Measurements from ENCODE around the gene PLA2G4F.

PLA2G4F gene

GRCh38 chr15:42128476-42128875 is 28.0 kb downstream of the PLA2G4F start:
- TF ChIP-seq CTCF (IDR thresholded peaks at IDR 0.05) = no peak
- DNase-seq (ENCODE audit: low spot score) = no peak
- Histone ChIP-seq H3K27ac (no peak overlapping the region), H3K4me3 (no peak overlapping the region)

GRCh38 chr15:42123546-42123945 is 32.9 kb downstream of the PLA2G4F start:
- Histone ChIP-seq H3K4me3 (no peak overlapping the region), H3K27ac (no peak overlapping the region)
- no peak for DNase-seq (ENCODE audit: low spot score)
- no peak for TF ChIP-seq CTCF (IDR thresholded peaks at IDR 0.05)

- Histone ChIP-seq H3K27ac (no peak overlapping the region), H3K4me3 (no peak overlapping the region)
- DNase-seq (ENCODE audit: low spot score) = no peak
- TF ChIP-seq CTCF (IDR thresholded peaks at IDR 0.05) = no peak
These were observed 34.8 kb downstream of the PLA2G4F start for GRCh38 chr15:42121682-42122081.

GRCh38 chr15:42121021-42121420 is 35.4 kb downstream of the PLA2G4F start:
- H3K4me3 ChIP-seq = no peak overlapping the region
- no peak for TF ChIP-seq CTCF (IDR thresholded peaks at IDR 0.05)
- no peak for DNase-seq (ENCODE audit: low spot score)
- no peak overlapping the region for H3K27ac ChIP-seq

- TF ChIP-seq CTCF (IDR thresholded peaks at IDR 0.05) = no peak
- Histone ChIP-seq H3K27ac (no peak overlapping the region), H3K4me3 (no peak overlapping the region)
- DNase-seq (ENCODE audit: low spot score) = no peak
These were observed 36.2 kb downstream of the PLA2G4F start for GRCh38 chr15:42120285-42120684.

GRCh38 chr15:42119446-42119760 is 37.0 kb downstream of the PLA2G4F start:
- Histone ChIP-seq H3K4me3 (no peak overlapping the region), H3K27ac (no peak overlapping the region)
- TF ChIP-seq CTCF (IDR thresholded peaks at IDR 0.05) = no peak
- DNase-seq (ENCODE audit: low spot score) = no peak

- TF ChIP-seq CTCF (IDR thresholded peaks at IDR 0.05) = no peak
- Histone ChIP-seq H3K27ac (no peak overlapping the region), H3K4me3 (no peak overlapping the region)
- DNase-seq (ENCODE audit: low spot score) = no peak
These were observed 37.6 kb downstream of the PLA2G4F start for GRCh38 chr15:42118650-42119445.
